ACC112 (cell line): ENCODE measurements around the gene TUBA1A.
"Not testable (repeated sequence)": the region's sequence is repeated elsewhere in the genome, so short reads cannot be mapped to it uniquely, and the experiment has no call there.

Experiments
- H2AFZ ChIP-seq: fragments of 200-600 bp; sonication (generic); one replicate; pipeline ENCODE4 v1.6.0; 2017; ENCODE audit warnings: antibody characterized with exemption, low read length; ENCODE audit not compliant: unreplicated experiment
- H3K27ac ChIP-seq: fragments of 200-600 bp; sonication (generic); 2 replicates; pipeline ENCODE4 v1.5.1; 2014; ENCODE audit warnings: low read depth, mild to moderate bottlenecking, antibody characterized with exemption, low read length, moderate library complexity
- H3K27me3 ChIP-seq: fragments of 200-600 bp; sonication (generic); 2 replicates; pipeline ENCODE4 v1.6.1; 2014; ENCODE audit warnings: mild to moderate bottlenecking, antibody characterized with exemption, low read length, moderate library complexity, mixed read lengths; ENCODE audit not compliant: insufficient read depth
- H3K36me3 ChIP-seq: fragments of 200-600 bp; sonication (generic); 2 replicates; pipeline ENCODE4 v1.6.1; 2016; ENCODE audit warnings: mild to moderate bottlenecking, antibody characterized with exemption, low read length, moderate library complexity, mixed read lengths; ENCODE audit not compliant: insufficient read depth
- H3K4me1 ChIP-seq: fragments of 200-600 bp; sonication (generic); one replicate; pipeline ENCODE4 v1.6.1; 2016; ENCODE audit warnings: low read length, mixed read lengths; ENCODE audit not compliant: insufficient read depth, unreplicated experiment, control insufficient read depth
- H3K4me3 ChIP-seq: fragments of 200-600 bp; sonication (generic); 2 replicates; pipeline ENCODE4 v1.5.1; 2014; ENCODE audit warnings: mild to moderate bottlenecking, low read depth, low read length
- H3K79me2 ChIP-seq: fragments of 200-600 bp; sonication (generic); one replicate; pipeline ENCODE4 v1.6.0; 2016; ENCODE audit warnings: low read length; ENCODE audit not compliant: control insufficient read depth, unreplicated experiment, insufficient read depth

TUBA1A gene

DNA sequence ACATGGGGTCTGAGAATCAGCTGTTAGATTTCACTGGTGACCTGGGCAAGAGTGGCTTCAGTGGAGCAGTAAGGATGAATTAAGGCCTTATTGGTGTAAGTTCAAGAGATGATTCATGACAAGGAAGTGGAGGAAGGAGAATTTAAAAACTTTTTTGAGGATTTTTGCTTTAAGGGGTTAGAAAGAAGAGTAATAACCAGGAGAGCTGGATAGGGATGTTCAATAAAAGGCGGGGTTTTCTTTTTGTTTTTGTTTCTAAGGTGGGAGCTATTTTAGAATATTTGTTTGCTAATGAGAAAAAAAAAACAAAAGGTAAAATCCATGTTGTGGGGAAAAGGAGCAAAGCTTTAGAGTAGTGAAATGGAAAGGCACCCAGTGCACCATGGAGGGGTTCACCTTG lies 42.5 kb downstream of the TUBA1A start:
- Histone ChIP-seq H3K27ac (no peak overlapping the region), H3K36me3 (no peaks in the 10 kb centered on the region), H2AFZ (no peak overlapping the region), H3K4me1 (no peaks in the 10 kb centered on the region), H3K4me3 (no peak overlapping the region), H3K27me3 (no peaks in the 10 kb centered on the region), H3K79me2 (no peaks in the 10 kb centered on the region)

DNA sequence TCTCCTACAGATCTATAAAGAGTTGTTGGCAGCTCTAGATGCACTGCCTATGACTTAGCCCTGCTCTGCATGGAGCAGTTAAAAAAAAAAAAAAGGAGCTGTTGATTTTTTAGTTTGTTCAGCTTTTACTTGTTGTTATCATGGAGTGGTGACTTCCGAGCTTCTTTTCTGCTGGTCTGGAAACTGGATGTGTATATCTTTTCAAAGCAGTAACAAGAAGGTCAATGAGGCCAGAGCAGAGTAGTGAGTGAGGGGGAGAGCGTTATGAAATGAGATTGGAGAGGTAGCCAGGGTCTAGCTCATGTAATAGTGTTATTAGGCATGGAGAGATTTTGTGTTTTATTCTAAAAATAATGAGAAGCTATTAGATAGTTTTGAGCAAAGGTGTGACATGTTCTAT lies 44.5 kb downstream of the TUBA1A start:
- Histone ChIP-seq H3K36me3 (no peaks in the 10 kb centered on the region), H2AFZ (no peak overlapping the region), H3K4me3 (no peak overlapping the region), H3K27ac (no peak overlapping the region), H3K4me1 (no peaks in the 10 kb centered on the region), H3K79me2 (no peaks in the 10 kb centered on the region), H3K27me3 (no peaks in the 10 kb centered on the region)

DNA sequence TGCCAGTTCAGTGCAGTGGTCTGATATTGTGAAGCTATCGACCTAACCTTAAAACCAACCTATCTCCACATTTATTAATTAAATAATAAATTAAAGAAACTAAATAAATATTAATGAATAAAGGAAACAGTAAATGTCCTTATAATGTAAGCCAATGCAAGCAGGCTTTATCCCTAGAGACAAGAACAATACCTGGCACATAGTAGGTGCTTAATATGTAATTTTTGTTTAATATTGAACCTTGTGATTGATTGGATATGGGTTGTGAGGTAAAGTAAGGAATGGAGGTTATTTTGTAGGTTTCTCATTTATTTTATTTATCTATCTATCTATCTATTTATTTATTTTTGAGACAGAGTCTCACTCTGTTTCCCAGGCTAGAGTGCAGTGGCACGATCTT lies 49.9 kb downstream of the TUBA1A start:
- Histone ChIP-seq H3K27ac (no peak overlapping the region), H3K4me3 (no peak overlapping the region), H3K27me3 (no peaks in the 10 kb centered on the region), H2AFZ (no peak overlapping the region), H3K79me2 (peaks cover 5% of the 10 kb centered on the region), H3K4me1 (peaks cover under 1% of the 10 kb centered on the region), H3K36me3 (no peaks in the 10 kb centered on the region)

DNA sequence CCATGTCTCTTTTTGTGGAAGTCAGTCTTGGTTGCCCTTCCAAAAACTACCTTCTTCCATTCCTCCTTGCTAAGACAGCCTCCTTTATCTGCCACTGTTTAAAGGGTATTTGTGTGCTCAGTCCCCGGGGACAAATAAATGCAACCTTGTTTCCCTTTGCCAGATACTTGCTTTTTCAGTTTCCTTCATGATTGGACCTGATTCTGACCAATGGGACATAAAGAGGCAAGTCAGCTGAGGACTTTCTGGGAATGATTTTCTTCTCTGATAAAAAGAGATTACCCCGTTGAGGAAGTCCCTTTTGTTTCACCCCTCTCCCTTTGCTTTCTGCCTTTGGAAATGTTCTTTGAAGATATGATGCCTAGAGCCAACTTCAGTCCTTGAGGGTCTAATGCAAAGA lies 50.3 kb downstream of the TUBA1A start:
- H3K36me3 ChIP-seq, result no peaks in the 10 kb centered on the region
- no peak overlapping the region for H2AFZ ChIP-seq
- no peak overlapping the region for H3K27ac ChIP-seq
- no peak overlapping the region for H3K4me3 ChIP-seq
- peaks cover 9% of the 10 kb centered on the region for H3K79me2 ChIP-seq
- H3K4me1 ChIP-seq, result peaks cover 4% of the 10 kb centered on the region
- H3K27me3 ChIP-seq, result no peaks in the 10 kb centered on the region

DNA sequence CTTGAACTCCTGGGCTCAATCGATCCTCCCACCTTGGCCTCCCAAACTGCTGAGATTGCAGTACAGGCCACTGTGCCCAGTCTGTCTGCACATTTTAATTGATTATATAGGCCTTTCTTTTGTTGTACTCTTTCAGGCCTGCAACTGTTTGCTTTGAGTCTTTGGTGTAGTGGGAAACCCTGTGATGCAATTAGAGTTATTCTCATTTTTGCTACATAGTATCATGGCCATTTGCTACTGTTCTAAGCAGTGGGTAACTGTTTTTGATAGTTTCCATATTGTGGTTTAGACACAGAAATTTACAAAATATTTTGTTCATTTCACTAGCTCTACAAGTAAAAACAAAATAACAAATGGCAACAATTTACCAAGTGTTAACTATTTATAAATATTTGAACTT lies 51.4 kb downstream of the TUBA1A start:
- no peaks in the 10 kb centered on the region for H3K27me3 ChIP-seq
- peaks cover 16% of the 10 kb centered on the region for H3K4me1 ChIP-seq
- H3K79me2 ChIP-seq, result peaks cover 20% of the 10 kb centered on the region
- no peak overlapping the region for H3K27ac ChIP-seq
- no peak overlapping the region for H3K4me3 ChIP-seq
- no peak overlapping the region for H2AFZ ChIP-seq
- no peaks in the 10 kb centered on the region for H3K36me3 ChIP-seq

- not testable (repeated sequence) for H2AFZ ChIP-seq, H3K4me3 ChIP-seq, H3K27me3 ChIP-seq, H3K36me3 ChIP-seq, H3K27ac ChIP-seq
- H3K4me1 ChIP-seq, result peaks cover 16% of the 10 kb centered on the region
- peaks cover 25% of the 10 kb centered on the region for H3K79me2 ChIP-seq
These were observed 51.9 kb downstream of the TUBA1A start for GRCh38 chr12:49136997-49137396.
